HG02852 (cell line): ENCODE results near the gene CREG2.

Source experiments
- ATAC-seq: cut with Tn5 transposase; IDR thresholded peaks from one replicate; pipeline ENCODE4 v1.9.1; 2021; ENCODE audit warnings: mild to moderate bottlenecking, moderate library complexity; ENCODE audit not compliant: unreplicated experiment

CREG2 gene, protein sequence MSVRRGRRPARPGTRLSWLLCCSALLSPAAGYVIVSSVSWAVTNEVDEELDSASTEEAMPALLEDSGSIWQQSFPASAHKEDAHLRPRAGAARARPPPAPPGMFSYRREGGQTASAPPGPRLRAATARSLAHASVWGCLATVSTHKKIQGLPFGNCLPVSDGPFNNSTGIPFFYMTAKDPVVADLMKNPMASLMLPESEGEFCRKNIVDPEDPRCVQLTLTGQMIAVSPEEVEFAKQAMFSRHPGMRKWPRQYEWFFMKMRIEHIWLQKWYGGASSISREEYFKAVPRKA

GRCh38 chr2:101387151-101387834 lies at the start of gene CREG2:
Gene CREG2, minus strand, starts transcription at chr2:101387503. Its CDS starts 46 bp downstream, at chr2:101387457.
- ATAC-seq, result no peak

GRCh38 chr2:101435001-101435862 lies 47.9 kb upstream of the CREG2 start:
- no peak for ATAC-seq

GRCh38 chr2:101433465-101433864 lies 46.2 kb upstream of the CREG2 start:
- ATAC-seq, result no peak

DNA sequence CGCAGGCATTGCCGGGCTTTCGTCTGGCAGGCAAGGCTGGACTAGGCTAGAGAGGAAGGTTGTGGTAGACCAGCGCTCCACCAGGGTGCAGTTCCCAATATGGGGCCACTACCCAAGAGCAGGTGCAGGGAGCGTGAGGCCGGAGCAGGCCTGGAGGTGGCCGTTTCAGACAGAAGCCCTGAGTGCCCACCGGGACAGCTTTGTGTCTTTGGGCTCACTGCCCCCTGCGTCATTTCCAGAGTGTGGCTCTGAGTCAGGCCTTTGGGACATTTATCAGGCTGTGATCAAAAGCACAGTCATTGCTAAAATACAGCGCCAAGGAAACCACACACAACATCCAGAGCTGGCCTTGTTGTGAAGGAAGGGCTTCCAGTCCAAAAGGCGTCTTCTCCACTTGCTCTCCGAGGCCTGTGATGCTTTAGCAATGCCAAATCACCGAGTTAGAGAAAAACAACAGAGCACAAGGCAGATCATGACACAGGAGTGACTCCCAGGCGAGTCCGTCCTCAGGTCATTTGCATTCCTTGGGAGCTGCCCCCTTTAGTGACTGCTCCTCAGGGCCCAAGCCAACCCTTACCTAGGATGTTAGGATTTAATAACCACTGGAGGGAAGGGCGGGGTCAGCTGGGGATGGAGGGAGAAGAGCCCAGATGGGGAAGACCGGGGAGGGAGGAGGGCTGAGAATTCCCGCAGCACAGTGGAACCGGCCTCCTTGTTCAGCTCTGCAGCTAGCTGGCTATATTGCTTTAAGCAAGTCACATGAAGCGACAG lies 45.3 kb upstream of the CREG2 start:
- ATAC-seq, result no peak

DNA sequence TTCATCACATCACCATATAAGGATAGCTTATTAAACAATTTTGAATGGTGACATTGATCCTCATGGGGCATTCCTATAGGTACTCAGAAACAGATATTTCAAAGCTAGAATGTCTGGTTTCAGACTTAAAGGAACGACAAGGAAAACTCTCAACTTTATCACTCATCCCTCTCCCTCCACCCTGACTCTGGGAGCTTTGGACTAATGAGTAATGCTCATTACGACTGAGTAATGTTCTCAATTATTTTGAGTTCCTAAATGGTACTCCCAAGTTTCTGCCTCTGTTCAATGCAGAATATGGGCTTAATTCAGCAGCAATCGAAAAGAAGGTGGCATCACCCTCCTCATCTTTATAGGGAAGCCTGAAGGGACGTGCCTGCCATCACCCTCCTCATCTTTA lies 44.2 kb upstream of the CREG2 start:
- no peak for ATAC-seq

DNA sequence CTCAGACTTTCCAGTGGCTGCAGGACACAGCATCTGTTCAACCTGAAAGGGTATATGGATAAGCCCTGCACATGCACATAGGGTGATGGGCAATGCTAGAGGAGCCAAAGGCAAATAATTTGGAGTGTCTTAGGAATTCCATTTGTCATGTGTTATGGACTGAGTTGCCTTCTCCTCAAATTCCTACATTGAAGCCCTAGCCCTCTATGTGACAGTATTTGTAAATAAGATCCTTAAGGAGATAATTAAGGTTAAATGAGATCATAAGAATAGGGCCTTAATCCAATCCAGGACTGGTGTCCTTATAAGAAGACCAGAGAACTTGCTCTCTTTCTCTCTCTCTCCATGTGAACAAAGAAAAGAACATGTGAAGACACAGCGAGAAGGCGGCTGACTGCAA lies 42.9 kb upstream of the CREG2 start:
- ATAC-seq, result no peak

GRCh38 chr2:101429453-101429852 lies 42.1 kb upstream of the CREG2 start:
- ATAC-seq, result no peak

DNA sequence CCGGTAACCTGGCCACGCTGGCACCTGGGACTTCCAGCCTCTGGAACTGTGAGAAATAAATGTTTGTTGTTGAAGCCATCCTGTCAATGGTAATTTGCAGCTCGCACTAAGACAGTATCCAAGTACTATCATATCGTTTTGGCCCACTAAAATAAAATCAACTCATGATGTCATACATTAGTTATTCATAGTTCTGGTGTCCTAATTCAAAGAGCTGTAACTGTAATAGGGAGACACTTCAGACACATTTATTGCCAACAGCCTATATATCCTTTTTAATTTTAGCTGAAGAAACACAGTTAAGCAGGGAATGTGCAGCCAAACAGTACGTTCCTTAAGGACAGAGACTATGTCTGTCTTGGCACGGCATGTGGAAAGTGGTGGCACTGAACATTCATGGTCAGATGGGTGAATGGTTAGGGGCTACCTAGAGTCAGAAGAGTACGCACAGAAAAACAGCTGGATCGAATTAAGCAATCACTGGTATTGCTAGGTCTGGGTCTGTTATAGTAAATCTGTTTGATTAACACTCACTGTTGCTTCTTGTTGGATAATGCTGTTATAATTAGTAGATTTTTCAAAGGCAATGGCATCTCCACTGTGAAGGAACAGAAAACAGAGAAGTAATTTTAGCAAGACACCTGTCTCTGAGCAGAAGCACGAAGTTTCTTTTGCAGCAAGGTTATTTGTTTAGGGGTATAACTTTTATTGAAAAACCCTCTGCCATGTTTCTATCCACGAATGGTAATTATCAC lies 41.3 kb upstream of the CREG2 start:
- no peak for ATAC-seq

DNA sequence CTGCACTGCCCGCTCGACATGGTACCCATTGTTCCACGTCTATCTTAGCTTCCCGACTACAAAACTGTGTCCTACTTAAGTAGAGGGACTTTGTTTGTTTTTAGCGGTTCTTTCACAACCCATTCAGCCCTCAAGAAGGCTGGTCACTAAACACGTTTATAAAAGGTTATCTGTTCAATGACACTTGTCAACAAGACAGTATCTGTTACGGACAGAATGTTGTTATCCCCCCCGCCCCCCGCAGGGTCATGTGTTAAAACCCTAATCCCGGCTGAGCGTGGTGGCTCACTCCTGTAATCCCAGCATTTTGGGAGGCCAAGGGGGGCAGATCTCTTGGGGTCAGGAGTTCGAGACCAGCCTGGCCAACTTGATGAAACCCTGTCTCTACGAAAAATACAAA lies 40.4 kb upstream of the CREG2 start:
- no peak for ATAC-seq

DNA sequence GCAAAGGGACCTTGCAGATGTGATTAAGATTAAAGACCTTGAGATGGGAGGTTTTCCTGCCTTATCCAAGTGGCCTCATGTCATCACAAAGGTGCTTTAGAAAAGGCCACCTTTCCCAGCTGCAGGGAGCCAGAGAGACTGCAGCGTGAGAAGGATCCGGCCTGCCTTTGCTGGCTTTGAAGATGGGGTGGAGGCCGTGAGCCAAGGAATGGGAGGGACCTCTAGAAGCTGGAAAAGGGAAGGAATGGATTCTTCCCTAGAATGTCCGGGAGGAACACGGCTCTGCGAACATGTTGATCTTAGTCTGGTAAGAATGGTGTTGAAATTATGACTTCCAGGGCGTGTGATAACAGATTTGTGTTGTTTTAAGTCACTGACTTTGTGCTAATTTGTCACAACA lies 39.9 kb upstream of the CREG2 start:
- ATAC-seq, result no peak

DNA sequence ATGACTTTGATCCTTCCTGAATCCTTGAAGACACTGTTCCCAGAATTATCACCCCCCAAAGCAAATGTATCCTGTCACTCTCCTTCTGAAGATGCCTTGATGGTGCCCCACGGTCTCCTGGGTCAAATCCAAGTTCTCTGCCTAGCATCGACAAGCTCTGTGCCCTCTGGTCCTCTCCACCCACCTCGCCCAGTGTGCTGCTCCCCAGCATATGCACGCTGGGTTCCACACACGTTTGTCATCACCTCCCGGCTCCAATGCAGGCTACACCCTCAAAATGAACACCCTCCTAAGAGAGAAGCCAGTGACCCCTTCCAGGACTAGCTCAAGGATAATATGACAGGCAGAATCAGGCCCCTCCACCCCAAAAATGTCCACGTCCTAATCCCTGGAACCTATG lies 39.5 kb upstream of the CREG2 start:
- ATAC-seq, result no peak

DNA sequence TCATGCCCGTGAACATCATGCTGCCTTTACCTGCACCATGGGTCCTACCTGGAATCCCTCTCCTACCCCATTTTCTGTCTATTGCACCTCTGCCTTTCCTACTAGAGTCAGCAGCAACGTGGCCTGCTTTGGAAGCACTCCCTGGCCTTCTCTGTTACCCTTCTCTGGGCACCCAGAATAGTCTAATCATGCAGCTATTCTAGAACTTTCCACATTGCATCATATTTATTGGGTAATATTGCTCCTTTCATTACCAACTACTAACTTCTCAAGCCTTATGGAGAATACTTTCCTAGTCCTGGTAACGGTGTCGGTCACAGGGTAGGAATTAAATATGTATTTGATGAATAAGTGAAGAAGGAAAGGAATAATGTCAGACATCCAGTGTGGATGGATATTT lies 33.3 kb upstream of the CREG2 start:
- no peak for ATAC-seq

- ATAC-seq, result no peak
Measured at GRCh38 chr2:101419096-101419663, 31.9 kb upstream of the CREG2 start.

DNA sequence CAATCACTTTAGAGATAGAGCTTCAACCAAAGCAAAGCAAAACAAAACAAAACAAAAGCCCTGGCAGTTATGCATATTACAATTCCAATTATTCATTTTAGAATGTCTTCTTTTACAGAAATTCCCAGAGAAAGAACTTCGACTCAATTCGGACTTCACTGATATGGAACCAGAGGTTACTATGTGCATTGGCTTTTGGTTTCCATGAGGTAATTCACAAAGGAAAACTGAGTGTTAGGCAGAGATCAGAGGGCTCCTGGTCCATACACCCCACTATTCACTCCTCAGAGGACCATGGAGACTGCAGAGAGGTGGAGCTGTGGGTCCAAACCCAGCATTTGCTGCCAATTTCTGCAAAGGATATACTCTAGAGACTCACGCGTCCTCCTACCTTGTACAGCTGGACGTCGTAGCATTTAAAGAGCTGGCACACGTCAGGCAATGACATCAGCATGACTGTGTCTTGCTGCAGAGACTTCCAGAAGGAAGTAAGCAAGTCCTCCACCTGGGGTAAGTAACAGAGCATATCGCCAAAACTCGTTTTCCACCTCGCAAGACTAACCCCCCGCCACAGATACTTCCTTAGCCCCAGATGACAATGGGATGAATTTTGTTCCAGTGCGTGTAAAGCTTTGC lies 31.3 kb upstream of the CREG2 start:
- no peak for ATAC-seq

DNA sequence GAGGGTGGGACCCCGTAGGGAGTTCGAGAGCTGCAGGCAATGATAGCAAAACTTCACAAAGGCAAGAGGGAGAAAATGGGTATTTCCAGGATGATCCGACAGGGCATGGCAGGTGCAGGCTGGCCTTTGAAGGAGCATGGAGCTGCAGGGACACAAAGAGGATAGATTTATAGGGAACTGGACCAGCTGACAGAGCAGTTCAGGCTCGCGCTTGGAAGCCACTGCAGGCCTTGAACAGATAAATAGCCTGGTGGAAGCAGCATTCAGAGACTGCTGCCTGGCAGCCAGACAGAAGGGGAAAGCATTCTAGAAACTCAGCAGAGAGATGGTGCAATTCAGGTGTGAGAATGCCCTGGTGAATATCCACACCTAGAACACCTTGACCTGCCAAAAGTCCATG lies 29.3 kb upstream of the CREG2 start:
- no peak for ATAC-seq

GRCh38 chr2:101415884-101416283 lies 28.6 kb upstream of the CREG2 start:
- ATAC-seq, result no peak

DNA sequence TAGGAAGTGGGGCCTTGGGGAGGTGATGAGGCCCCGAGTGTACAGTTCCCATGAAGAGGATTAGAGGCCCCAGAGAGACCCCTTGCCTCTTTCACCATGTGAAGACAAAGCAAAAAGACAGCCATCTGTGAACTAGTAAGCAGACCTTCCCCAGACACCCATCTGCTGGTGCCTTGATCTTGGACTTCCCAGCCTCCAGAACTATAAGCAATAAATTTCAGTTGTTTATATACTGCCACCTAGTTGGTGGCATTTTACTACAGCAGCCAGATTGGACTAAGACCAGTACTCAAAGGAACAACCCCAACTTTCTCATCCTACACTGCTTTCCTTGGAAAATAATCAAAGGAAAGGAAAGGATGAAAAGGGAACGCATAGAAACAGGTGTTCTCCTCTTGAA lies 27.9 kb upstream of the CREG2 start:
- no peak for ATAC-seq

DNA sequence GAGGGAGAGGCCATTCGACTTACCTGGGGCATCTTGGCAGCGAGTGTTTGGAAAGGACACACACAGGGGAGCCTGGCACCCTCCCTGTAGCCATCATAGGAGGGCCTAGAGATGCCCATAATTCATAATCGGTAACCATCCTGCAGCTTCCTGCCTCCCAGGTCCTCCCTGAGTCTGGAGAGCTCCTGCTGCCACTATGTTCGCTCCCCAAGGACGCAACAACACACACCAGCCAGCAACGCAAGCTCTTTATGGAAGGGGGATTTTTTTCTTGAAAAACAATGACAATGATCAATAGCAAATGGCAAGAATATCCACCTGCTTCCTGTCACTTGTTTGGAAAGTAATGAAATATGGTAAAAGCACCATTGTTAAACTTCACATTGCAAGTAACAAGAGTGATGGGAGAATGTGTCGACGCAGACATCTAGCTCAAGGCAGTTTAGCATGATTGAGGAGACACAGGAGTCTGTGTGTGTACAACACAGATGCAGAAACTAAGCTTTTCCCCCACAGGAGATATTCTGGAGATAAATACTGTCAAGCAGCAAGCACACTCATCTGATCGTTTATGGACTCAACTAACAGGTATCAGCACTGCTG lies 24.9 kb upstream of the CREG2 start:
- no peak for ATAC-seq

GRCh38 chr2:101410746-101411145 lies 23.4 kb upstream of the CREG2 start:
- ATAC-seq, result no peak
